Skeletal muscle satellite cell (primary cell): ENCODE results near the gene ANKS1A.
"Not testable (repeated sequence)": the region's sequence is repeated elsewhere in the genome, so short reads cannot be mapped to it uniquely, and the experiment has no call there.

Experiments used
- H3K27me3 ChIP-seq: 2 replicates; pipeline ENCODE4 v1.7.0; 2013; ENCODE audit warnings: low read length; ENCODE audit not compliant: control insufficient read depth, insufficient read depth
- H3K36me3 ChIP-seq: 2 replicates; pipeline ENCODE4 v1.7.0; 2013; ENCODE audit warnings: mild to moderate bottlenecking, control low read depth, low read length; ENCODE audit not compliant: insufficient read depth
- H3K4me1 ChIP-seq: 2 replicates; pipeline ENCODE4 v1.7.0; 2013; ENCODE audit warnings: low read length; ENCODE audit not compliant: control insufficient read depth, insufficient read depth
- H3K4me2 ChIP-seq: 2 replicates; pipeline ENCODE4 v1.7.0; 2013; ENCODE audit warnings: mild to moderate bottlenecking, low read length
- H3K4me3 ChIP-seq: 2 replicates; pipeline ENCODE4 v1.7.0; 2013; ENCODE audit warnings: low read length
- H3K9ac ChIP-seq: 2 replicates; pipeline ENCODE4 v1.7.0; 2013; ENCODE audit warnings: mild to moderate bottlenecking, low read depth, low read length, moderate library complexity
- H3K9me3 ChIP-seq: replicated peaks from 2 replicates; pipeline ENCODE4 v1.7.0; 2013; ENCODE audit warnings: mild to moderate bottlenecking, control low read depth, low read length

Gene ANKS1A

DNA sequence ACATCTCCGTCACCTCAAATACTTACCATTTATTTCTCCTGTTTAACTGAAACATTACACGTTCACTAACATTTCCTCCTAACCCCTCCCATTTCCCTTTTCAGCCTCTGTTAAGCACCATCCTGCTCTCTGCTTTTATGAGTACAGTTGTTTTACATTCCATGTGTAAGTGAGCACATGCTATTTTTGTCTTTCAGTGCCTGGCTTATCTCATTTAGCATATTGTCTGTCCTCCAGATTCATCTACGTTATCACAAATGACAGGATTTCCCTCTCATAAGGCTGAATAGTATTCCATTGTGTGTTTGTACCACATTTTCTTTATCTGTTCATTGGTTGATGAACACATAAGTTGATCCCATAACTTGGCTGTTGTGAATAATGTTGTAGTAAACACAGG is 23.9 kb upstream of the ANKS1A start:
- Histone ChIP-seq H3K4me1 (no peaks in the 10 kb centered on the region), H3K4me3 (no peak overlapping the region), H3K9me3 (no peaks in the 10 kb centered on the region), H3K9ac (no peak overlapping the region), H3K4me2 (no peak overlapping the region), H3K27me3 (no peaks in the 10 kb centered on the region), H3K36me3 (no peaks in the 10 kb centered on the region)

DNA sequence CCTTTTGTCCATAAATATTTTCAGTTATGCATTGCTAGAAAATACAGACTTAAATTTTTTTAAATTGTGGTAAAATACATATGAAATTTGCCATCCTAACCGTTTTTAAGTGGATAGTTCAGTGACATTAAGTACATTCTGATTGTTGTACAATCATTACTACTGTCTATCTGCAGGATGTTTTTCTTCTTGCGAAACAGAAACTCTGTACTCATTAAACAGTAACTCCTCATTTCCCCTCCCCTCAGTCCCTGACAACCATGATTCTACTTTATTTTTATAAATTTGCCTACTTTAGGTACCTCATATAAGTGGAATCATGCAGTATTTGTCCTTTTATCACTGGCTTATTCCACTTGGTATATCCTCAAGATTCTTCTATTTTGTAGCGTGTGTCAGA is 22.5 kb upstream of the ANKS1A start:
- Histone ChIP-seq H3K4me3 (no peak overlapping the region), H3K27me3 (no peaks in the 10 kb centered on the region), H3K4me1 (no peaks in the 10 kb centered on the region), H3K36me3 (no peaks in the 10 kb centered on the region), H3K4me2 (no peak overlapping the region), H3K9ac (no peak overlapping the region), H3K9me3 (no peaks in the 10 kb centered on the region)

DNA sequence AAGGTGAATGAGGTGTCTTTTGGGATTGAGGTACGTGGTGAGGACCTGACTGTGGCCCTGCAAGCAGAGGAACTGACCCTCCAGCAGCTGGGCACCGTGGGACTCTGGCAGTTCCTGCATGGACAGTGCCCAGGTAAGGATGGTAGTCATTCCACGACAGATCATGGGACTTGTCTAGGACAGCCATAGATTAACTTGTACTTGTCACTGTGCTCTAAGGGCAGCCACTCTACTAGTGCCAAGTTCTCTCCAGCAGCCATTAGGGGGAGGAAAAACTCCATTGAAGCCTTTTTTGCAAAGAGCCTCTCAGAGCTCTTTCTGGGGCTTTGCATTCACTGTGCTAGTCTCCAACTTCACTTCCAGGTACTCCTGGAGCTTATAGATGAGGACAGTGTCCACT is 21.6 kb upstream of the ANKS1A start:
- no peak overlapping the region for H3K4me2 ChIP-seq
- no peaks in the 10 kb centered on the region for H3K27me3 ChIP-seq
- peaks cover 8% of the 10 kb centered on the region for H3K36me3 ChIP-seq
- H3K4me3 ChIP-seq: no peak overlapping the region
- no peaks in the 10 kb centered on the region for H3K4me1 ChIP-seq
- no peaks in the 10 kb centered on the region for H3K9me3 ChIP-seq
- no peak overlapping the region for H3K9ac ChIP-seq

DNA sequence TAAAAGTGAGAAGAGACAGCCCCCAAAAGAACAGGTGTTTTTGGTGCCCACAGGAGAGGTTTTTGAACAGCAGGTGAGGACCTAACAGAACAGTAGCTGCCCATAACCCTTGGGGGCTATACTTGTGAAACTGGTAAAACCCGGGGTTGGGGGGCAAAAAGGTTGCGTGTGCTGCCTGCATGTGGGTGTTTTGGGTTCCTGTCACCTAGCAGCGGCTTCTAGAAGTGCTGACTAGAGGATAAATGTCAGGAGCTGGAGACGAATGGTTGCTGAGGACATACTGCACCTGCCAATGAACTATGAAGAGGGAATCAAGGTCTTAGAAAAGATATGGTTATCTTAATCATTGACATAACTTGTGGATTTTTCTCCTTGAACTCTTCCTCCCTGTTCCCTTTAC is 17.2 kb upstream of the ANKS1A start:
- Histone ChIP-seq H3K9ac (no peak overlapping the region), H3K4me2 (no peak overlapping the region), H3K9me3 (no peaks in the 10 kb centered on the region), H3K36me3 (peaks cover 27% of the 10 kb centered on the region), H3K27me3 (no peaks in the 10 kb centered on the region), H3K4me1 (no peaks in the 10 kb centered on the region), H3K4me3 (no peak overlapping the region)

DNA sequence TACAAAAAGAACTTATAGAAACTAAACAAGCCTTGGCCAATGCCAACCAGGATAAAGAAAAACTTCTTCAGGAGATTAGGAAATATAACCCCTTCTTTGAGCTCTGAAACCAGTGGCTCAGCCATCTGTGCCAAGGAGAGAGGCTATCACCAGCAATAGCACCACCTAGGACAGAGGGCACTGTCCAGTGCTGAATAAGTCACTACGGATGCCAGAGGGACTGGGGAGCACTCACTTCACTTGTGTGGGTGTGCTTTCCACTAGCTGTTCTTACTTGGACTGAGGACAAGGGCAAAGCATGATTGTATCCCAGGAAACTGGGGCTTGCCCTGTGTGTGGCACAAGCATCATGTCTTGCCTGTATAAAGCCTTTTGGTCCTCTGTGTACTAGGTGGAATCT is 16.7 kb upstream of the ANKS1A start:
- H3K27me3 ChIP-seq: no peaks in the 10 kb centered on the region
- no peaks in the 10 kb centered on the region for H3K4me1 ChIP-seq
- no peak overlapping the region for H3K9ac ChIP-seq
- H3K4me2 ChIP-seq: no peak overlapping the region
- no peak overlapping the region for H3K4me3 ChIP-seq
- H3K36me3 ChIP-seq: peaks cover 30% of the 10 kb centered on the region
- no peaks in the 10 kb centered on the region for H3K9me3 ChIP-seq

DNA sequence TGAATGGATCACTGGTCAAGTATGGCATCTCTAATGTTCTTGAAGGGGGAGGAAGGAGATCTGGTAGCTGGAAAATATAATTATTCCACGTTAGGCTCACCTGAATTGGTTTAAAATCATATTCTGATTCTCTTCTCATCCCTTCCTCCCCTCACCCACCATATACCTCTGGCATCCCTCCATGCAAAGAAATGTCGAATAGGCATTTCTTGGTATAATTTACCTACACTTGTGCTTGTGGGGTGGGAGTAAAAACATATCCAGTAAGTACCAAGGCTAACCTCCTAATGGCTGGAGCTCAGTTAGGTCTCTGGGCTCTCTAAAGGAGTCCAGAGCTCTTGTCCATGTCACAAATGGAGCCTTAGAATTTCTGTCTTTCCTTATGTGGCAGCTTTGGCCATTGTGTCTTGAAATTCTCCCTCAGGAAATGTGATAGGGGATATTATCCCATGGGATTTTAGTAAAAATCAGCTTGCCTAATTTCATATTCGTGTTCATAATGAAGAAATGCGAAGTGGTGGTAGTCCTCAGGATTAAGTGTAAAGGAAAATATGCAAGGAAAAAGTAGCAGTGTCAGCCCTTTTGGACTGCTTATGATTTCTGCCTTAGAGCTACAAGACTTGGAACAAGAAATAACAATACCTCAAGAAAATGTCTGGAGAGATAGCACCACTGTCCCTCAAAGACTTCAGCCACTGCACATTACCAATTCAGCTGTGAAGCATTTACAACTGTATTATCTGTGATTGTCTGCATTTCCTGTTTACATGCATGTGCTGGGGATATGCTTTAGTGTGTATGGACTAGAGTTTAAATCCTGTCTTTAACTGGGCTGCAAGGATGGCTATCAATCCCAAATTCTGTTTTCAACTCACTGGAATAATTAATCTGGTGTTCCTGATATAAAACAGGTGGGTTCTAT is 13.5 kb upstream of the ANKS1A start:
- Histone ChIP-seq H3K36me3 (peaks cover 50% of the 10 kb centered on the region), H3K4me2 (no peak overlapping the region), H3K27me3 (no peaks in the 10 kb centered on the region), H3K9ac (no peak overlapping the region), H3K4me1 (no peaks in the 10 kb centered on the region), H3K4me3 (no peak overlapping the region), H3K9me3 (no peaks in the 10 kb centered on the region)

DNA sequence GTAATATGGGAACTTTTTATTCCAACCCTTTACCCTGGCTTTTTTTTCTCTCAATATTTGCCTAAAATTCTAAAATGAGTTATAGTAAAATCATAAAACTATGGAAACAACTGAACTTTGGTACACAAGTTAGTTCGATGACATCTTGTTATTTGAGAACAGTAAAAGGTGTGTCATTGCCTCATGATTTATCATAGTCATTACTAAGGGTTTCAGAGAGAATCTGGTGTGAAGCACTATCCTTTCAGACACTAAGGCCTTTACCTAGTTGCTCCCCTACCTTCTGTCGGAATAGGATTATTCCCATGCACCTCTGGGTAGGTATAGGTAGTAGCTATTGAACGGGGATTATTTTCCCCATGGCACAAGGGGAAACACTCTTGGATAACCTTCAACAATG is 12.6 kb upstream of the ANKS1A start:
- H3K36me3 ChIP-seq: peaks cover 58% of the 10 kb centered on the region
- no peaks in the 10 kb centered on the region for H3K27me3 ChIP-seq

DNA sequence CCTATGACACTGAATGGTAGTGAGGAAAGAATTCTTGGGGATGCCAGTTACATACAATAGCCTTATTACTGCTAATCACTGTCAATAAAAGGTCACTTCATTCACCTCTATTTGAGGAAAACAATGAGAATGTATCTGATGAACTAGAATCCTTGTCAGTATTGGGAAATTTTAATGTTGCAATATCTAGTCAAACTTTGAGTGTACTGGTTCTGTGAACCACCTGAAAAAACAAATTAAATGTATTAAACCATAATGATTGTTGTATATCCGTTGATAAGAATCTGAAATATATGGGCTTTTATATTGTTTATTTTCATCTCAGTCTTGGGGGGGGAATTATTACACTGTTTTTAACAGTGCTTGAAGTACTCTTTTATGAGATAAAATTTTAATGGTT is 11.8 kb upstream of the ANKS1A start:
- H3K9me3 ChIP-seq: no peaks in the 10 kb centered on the region
- peaks cover 51% of the 10 kb centered on the region for H3K36me3 ChIP-seq

More for the DNA sequence above, 12.6 kb upstream of the ANKS1A start:
- no peak overlapping the region for H3K4me3 ChIP-seq
- H3K9ac ChIP-seq: no peak overlapping the region
- no peaks in the 10 kb centered on the region for H3K9me3 ChIP-seq
- no peak overlapping the region for H3K4me2 ChIP-seq
- no peaks in the 10 kb centered on the region for H3K4me1 ChIP-seq

DNA sequence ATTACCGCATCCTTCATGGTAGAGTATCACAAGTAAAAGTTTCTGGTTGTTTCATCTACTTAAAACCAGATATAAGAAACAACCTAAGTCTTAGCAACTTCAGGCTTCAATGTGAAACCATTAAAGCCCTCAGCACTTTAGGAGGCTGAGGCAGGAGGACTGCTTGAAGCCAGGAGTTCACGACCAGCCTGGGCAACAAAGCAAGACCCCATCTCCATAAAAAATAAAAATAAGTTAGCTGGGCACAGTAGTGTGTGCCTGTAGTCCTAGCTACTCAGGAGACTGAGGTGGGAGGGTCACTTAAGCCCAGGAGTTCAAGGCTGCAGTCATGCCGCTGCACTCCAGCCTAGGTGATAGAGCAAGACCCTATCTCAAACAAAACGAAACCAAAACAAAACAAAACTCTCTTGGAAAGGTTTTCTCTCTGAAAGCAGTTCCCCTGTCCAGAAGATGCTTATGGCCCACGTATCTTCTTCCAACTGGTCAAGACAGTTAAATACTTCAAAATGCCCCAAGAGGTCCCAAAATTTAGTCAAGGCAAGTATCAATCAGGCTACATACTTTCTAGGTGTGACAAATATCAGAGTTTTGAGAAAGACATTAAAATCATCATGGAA is 11.1 kb upstream of the ANKS1A start:
- no peaks in the 10 kb centered on the region for H3K4me1 ChIP-seq
- H3K4me3 ChIP-seq: no peak overlapping the region
- H3K4me2 ChIP-seq: no peak overlapping the region
- no peaks in the 10 kb centered on the region for H3K9me3 ChIP-seq
- no peak overlapping the region for H3K9ac ChIP-seq
- H3K27me3 ChIP-seq: no peaks in the 10 kb centered on the region
- peaks cover 48% of the 10 kb centered on the region for H3K36me3 ChIP-seq

More for the DNA sequence above, 11.8 kb upstream of the ANKS1A start:
- Histone ChIP-seq H3K4me2 (no peak overlapping the region), H3K9ac (no peak overlapping the region), H3K4me3 (no peak overlapping the region), H3K27me3 (no peaks in the 10 kb centered on the region), H3K4me1 (no peaks in the 10 kb centered on the region)

DNA sequence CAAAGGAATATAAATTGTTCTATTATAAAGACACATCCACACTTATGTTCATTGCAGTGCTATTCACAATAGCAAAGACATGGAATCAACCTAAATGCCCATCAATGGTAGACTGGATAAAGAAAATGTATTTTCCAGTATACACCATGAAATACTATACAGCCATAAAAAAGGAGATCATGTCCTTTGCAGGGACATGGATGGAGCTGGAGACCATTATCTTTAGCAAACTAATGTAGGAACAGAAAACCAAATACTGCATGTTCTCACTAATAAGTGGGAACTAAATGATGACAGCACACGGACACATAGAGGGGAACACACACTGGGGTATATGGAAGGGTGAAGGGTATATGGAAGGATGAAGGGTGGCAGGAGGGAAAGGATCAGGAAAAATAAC is 5.0 kb upstream of the ANKS1A start:
- not testable (repeated sequence) for H3K9me3 ChIP-seq, H3K4me3 ChIP-seq, H3K27me3 ChIP-seq, H3K4me2 ChIP-seq, H3K4me1 ChIP-seq, H3K9ac ChIP-seq
- H3K36me3 ChIP-seq: peaks cover 23% of the 10 kb centered on the region

DNA sequence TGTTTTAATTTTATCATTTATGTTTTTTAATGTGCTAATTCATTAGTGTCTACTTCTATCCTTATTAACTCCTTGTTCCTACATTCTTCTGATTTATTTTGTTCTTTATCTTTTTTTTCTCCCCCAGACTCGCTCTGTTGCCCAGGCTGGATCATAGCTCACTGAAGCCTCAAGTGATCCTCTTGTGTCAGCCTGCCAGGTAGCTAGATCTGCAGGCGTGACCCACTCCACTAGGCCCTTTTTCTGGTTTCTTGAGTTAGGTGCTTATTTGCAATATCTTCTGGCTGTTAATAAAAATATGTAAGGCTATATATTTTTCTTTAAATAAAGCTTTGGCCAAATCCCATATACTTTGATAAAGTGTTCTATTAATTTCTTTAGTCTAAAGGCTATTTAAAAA is 4.1 kb upstream of the ANKS1A start:
- H3K4me1 ChIP-seq: peaks cover 6% of the 10 kb centered on the region
- no peaks in the 10 kb centered on the region for H3K9me3 ChIP-seq
- H3K36me3 ChIP-seq: peaks cover 15% of the 10 kb centered on the region
- no peaks in the 10 kb centered on the region for H3K27me3 ChIP-seq
- no peak overlapping the region for H3K4me2 ChIP-seq
- no peak overlapping the region for H3K9ac ChIP-seq
- H3K4me3 ChIP-seq: no peak overlapping the region

DNA sequence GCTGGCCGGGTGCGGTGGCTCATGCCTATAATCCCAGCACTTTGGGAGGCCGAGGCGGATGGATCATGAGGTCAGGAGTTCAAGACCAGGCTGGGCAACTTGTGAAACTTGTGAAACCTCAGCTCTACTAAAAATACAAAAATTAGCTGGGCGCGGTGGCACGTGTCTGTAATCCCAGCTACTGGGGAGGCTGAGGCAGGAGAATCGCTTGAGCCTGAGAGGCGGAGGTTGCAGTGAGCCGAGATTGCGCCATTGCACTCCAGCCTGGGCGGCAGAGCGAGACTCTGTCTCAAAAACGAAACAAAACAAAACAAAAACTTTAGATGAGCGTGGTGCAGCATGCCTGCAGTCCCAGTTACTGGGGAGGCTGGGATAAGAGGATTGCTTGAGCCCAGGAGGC is 3.2 kb upstream of the ANKS1A start:
- not testable (repeated sequence) for H3K9ac ChIP-seq, H3K4me1 ChIP-seq, H3K9me3 ChIP-seq, H3K27me3 ChIP-seq, H3K4me2 ChIP-seq, H3K4me3 ChIP-seq, H3K36me3 ChIP-seq
